GOT3 (cell line): ENCODE measurements around the gene COX10.

Source experiments
- DNase-seq: peaks from one replicate; lab custom pipeline; 2025; ENCODE audit warnings: mixed read lengths; lab: John Stamatoyannopoulos, UW

Gene COX10

DNA sequence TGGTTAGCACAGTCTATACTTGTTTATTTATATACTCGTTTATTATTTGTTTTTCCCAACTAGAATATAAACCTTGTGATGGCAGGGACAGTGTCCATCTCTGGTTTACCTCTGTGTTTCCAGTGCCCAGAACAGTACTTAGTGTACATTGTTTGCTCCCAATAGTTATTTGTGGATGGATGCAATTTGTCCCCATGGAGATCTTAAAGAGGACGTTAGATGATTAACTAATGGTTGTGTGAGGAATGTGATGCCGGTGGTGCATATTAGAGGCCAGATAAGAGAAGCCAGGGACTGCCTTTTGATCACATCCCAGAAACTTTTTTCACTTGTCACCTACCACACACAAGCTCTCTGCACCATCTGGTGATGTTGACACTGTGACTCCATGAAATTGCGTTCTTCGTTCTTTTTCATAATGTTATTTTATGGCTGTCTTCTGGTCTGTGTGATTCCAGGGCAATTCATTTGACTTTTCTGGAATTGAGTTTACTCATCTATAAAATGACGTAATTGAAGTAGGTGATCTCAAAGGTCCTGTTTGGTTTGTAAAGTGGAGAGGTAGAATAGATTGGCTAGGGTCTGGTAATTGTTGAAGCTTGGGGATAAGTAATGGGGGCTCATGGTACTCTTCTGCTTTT, 1.2 kb downstream of the COX10 start:
- DNase-seq, result no peak

DNA sequence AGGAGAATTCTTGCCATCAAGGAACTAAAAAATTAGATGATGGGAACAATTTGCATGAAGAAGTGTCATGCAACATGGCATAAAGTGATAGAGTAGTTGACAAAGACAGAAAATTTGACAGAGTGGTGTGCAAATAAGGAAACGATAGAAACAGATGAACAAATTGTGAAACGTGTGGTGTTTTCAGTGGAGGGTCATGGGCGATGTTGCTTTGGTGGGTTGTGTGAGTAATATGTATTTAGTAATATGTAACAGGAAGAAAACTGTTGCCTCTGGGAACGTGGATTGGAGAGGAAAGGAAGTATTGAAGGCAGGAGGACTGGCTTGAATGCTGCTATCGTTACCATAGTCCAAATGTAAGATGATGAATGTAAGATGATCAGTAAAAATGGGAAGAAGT, 3.6 kb downstream of the COX10 start:
- DNase-seq, result no peak

DNA sequence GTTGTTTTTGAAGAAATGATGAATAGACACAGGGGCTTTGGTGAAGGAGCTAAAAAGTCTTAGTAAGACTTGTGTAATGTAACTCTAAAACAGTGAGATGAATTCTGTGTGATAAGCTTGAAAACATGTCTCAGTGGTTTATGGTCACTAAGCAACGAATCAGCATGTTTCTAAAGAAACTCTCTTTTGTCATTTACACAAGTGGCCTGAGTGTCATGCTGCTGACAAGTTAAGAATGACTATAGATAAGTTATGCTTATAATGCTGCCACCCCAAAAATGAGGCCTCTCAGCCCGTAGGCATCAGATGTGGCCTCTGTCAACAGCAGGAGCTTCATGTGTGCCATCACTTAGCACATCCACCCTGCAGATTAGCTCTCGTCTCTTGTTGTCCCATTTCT, 8.7 kb downstream of the COX10 start:
- DNase-seq, result no peak

DNA sequence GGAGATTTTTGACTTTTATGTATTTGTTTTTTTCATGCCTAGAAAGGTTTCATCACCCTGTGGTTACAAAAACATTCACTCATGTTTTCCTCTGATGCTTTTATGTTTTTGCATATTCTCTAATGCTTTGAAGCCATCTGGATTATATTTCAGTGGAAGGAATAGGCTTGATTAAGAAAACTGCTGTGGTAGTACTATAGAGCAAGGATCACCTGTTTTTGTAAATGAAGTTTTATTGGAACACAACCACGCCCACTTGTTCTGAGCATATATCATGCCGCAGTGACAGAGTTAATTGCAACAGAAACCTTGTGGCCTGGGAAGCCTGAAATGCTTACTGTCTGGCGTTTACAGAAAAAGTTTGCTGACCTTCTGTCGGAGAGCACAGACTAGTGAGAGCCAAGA, 11.5 kb downstream of the COX10 start:
- no peak for DNase-seq

DNA sequence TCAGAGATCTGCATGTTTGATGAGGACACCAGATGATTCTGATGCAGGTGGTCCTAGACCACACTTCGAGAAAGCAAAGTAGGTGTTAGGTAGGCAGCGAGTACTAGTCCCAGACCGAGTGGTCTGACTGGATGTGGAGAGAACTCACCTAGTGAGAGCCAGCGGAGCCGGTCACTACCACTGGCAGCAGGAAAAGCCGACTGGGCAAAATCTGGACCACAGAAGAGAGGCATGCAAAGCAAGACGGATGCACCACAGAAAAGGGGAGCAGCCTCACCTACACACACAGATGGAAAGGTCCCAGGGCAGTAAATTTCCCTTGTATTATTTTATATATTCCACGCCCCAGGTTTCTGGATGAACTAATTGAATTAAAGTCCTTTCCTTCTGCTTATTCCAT, 13.5 kb downstream of the COX10 start:
- no peak for DNase-seq

DNA sequence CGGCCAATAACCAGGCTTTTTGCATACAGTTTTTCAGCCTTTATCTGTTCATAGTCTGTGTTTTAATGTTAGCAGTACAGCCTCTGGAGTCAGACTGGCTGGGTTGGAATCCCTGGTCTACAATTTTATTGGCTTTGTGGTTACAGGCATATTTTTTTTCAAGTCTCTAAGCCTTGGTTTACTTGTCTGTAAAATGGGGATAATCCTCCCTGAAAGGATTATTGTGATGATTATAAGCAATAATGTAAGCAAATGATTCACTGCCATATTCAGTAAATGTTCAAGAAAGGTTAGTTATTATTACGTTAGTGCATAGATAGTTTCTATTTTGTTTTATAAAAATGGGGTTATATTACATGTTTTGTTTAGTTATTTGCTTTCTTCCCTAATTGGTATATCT, 15.7 kb downstream of the COX10 start:
- DNase-seq, result no peak

DNA sequence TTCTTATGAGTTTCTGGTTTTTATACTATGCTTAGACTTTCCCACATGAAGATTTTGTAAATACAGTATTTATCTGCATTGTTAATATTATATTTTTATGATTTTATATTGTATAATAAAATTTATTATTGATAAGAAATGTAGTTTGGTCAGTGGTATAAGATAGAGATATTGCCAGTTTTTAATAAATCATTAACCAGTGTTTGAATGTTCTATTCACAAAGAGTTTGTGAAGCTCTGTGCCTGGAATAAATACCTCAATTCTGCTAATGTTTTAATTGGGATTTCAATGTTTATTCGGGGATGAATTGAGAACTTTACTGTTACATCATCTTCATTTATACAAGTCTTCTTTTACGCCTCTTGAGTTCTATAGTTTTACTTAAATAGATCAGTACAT, 16.9 kb downstream of the COX10 start:
- no peak for DNase-seq

DNA sequence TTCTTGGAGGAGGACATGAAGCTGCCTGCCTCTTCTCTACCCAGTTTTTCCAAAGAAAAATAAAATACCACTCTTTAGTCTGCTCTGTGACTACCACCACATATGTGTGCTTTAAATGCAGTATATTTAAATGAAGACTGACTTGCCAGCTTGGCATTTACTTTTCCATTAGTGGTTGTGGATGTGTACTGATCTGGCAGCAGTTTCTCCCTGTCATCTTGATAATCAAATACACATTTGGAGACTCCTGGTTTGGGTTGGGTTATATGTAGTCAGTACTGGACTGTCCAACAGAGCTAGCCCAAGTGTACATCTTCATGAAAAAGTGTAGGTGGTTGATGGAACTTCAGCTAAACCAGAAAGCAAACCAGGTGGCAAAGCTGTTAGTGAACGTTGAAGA, 19.9 kb downstream of the COX10 start:
- DNase-seq, result no peak

DNA sequence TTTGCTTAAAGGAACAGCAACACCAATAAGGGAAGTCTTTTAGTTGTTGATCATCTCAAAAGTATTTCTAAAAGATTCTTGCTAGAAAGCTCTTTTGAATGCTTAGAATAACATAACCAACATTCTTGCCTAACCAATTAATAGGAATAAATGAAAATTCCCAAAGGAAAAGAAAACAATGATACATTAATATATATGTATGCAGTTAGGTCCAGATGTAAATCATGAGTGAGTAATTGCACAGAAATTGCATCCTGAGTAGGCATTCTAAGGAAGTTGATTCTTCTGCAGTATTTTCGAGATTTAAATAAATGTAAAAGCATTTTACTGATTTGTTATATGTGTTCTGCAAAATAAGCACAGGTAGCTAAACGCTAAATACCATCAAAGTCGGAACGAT, 22.1 kb downstream of the COX10 start:
- no peak for DNase-seq

DNA sequence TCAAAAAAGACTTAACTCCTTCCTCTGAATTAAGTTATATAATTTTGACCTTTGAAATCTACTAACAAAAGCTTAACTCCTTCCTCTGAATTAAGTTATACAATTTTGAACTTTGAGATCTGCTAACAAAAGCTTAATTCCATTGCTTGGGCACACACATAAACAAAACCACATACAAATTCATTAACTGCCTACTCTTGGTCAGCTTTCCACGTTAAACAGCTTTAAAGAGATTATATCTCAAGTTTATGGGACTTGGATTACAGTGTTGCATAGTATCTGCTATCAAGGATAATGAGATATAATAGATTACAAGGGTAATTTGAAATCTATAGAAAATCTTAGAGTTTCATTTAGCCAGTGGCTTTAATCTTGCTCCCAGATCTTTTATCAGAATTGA, 23.5 kb downstream of the COX10 start:
- DNase-seq, result no peak

DNA sequence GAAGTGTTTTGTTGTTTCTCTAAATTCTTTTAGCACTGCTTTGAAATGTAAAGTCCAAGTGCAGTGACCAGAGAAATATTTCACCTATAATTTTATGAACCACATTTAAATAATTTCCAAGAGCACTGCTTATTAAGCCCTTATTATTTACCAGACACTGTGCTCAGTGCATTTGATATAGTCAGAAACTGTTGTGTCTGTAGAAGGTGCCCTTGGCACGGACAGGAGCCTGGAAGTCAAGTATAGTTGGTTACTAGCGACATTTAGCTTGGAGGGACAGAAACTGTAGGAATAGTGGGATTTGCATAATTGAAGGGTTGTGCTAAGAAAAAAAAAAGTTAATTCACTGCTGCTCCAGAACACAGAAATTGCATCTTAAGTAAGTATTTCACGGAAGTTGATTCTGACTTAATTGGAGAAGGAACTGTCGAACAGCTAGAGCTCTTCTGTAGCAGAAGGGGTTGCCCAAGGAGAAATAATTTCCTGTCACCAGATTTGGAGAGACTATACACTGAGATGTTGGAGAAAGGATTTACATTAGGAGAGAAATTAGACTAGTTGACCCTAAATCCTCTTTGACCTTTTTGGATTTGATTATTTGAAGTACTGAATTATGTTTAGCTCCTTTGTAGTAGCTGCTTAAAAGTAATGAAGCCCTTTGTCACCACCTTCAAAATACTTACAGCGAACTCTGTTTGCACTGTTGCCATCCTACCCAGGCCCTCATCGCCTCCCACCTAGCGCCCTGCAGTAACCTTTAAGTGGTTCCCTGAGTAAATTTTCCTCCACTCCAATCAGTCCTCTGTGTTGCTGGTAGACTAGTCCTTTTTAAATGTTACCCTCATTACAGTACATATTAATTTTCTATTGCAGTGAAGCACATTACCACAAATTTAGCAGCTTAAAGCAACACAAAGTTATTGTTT, 25.6 kb downstream of the COX10 start:
- DNase-seq, result no peak

DNA sequence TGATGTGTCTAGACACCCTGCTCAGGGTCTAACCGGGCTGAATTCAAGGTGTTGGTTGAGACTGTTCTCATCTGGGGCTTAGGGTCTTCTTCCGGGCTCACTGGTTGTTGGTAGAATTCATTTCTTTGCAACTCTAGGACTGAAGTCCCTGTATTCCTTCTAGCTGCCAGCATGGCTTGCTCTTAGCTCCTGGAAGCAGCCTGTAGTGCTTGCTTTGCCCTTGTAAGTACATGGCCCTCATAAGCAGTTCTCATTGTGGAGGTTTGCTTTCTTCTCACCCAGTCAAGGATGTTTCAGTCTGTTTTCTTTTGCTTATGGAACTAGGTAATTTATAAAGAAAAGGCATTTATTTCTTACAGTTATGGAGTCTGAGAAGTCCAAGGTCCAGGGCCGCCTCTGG, 26.3 kb downstream of the COX10 start:
- no peak for DNase-seq

DNA sequence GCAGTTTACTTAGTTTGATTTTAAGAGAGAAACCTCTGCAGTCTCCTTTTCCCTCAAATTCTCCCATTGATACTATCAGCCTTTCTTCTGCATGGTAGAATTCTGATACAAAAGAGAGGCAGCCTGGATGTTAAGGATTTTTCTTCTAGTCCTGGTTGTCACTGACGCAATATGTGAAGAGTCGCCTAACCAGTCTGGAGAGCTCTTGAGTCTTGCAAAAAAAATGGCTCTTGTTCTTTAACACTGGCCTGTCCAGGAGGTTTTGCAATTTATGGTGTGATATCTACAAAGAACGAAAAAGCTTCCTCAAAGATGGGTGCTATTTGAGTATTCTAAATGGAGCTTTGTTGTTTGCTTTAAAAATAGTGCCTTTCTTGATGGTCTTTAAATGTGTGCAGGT, 28.9 kb downstream of the COX10 start:
- no peak for DNase-seq

DNA sequence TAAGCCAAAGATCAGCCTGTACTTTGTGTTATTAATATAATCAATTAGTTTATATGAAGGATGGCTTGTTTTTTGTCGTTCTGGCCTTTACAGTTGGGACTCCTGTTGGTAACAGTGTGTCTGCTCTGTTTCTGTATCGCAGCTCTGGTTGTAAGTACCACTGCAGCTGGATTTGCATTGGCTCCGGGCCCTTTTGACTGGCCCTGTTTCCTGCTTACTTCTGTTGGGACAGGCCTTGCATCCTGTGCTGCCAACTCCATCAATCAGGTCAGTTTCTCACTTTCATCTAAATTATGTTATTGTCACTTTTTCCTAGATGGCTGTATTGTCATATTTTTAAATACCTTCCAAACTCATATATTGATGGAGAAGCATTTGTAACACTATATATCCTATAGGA, 32.7 kb downstream of the COX10 start:
- no peak for DNase-seq

DNA sequence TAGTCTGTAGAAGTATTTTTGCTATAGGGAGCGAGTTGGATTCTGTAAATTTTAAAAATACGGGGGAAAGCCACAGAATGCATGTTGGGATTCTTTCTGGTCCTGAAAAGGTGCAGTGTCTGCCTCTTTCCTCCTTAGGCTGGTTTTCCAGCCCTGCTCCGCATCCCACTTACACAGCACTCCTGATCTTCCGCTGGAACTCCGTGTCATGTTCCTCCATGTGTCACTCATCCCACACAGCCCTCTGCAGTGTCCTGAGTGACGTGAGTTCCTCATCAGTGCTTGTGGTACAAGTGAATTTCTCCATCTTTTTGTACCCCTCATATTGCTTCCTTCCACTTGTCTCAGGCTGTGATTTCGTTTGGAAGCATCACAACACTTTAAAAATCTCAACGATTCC, 34.5 kb downstream of the COX10 start:
- no peak for DNase-seq

DNA sequence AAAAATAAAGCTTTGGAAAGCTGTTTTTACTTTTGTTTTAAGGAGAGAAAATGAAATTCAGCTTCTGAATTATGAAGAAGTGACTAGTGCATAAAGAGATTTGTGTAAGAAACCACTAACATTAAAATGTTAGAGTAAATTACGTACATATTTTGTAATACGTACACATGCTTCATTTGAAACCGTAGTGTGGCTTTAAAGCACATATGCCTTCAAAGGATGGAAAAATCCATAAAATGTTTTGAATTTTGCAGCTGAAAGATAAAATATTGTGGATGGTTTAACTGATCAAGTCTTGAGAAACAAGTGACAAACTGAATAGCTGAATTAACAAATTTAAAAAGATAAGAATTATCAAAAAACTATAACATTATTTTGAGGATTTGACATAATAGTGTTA, 35.4 kb downstream of the COX10 start:
- no peak for DNase-seq

DNA sequence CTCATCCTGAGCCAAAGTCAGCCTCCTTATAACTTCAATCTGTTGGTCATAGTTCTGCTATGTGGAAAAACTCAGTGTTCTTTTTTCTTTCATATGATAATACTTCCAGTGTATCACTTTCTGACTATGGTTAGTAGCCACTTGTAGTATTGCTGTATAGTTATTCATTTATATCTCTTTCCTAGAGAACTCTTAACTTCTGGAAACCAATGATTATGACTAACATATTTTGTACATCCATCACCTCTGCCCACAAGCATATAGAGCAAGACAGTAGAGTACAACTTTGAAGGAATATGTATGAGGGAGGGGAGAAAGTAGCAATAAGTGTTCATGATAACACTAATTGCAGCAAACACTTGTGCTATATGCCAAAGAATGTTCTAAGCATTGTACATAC, 38.6 kb downstream of the COX10 start:
- no peak for DNase-seq

DNA sequence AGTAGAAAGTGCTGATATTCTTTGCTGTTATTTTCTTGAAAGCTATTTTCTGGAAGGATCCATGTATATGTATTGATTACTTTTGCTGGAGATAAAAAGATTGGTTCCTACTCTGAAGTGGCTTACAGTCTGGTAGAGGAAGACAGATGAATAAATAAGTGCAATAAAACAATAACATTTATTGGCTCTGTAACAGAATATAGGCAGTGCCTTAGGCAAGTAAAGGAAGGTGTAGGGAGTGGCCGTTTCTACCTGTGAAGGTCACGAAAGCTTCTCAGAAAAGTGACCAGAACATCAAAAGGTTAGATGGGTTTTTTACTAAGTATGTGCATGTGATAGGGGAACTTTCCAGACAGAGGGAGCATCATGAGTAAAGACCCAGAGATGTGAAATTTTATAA, 43.1 kb downstream of the COX10 start:
- no peak for DNase-seq

DNA sequence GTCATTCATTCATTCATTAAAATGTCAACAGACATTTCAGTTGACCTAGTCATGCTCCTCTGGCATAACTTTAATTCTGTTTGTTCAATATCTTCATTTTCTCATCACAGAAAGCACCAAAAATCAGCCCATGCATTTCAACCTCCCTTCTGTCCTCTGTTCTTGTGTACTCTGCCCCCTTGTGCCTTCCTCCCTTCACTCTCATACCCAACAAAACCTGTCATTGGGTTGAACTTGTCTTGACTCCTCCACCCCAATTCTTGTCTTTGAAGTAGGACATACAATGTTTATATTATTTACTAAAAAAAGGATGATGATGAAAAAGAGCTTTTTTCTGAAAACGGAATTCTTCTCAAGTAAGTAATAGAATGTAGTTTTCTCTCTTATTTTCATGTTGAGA, 43.8 kb downstream of the COX10 start:
- DNase-seq, result no peak

DNA sequence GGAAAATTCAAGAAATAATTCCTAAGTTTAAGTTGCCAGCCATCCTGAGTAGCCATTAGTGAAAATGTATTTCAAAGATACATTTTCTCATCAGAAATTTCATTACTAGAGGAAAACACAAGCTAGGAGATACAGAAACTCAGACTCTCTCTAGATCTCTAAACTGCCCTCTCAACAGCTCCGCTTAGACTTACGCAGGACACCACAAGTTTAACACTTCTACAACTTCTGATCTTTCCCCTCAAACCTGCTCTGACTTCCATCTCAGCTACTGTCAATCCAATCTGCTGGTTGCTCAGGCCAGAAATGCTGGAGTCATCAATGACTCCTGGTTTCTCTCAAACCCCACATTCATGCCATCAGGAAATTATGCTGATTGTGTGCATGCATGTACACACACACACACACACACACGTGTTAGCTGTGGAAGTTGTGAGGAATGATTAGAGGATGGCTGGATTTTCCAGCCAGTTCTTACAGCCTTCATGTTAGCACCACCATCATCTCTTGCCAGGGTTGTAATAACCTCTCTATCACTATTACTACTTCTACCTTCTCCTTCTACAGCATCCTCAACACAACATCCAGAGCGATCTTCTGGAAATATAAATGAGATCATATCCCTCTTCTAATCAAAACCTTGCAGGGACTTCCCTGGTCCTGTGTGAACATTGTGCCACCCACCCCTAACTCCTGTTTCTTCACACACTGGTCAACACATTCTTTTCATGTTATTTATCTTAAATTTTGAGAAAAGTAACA, 47.1 kb downstream of the COX10 start:
- DNase-seq, result no peak

DNA sequence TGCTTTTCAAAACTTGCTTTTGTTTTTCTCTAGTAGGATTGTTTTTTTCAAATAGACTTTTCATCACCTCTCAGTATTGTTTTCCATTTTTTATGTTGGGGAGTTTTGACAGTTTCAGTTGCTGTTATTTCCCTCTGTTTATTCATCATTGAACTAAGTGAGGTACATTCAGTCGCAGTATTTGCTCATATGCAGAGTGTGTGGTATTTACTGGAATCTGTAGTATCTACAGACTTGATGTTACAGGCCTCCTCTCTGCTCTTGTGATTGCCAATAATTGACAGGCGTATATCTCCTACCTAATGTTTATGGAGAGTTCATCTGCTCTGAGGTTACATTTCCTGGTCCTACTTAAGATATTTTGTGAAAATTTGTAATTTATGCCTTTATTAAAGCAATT, 49.6 kb downstream of the COX10 start:
- DNase-seq, result no peak

DNA sequence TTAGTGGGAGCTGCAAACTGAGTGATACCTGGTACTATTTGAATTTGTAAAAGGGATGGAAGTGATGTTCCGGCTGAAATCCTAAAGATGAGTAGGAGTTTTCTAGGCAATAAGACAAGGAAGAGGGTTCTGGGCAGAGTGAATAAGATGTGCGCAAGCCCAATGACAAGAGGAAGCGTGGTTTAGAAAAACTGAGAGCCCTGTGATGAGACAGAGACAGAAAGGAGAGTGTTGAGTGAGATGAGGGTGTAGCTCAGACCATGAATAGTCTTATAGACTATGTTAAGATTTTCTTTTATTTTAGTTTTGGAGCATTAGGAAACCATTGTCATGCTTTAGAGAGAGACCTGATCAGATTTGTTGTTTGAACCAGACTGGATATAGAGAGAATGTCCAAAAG, 50.2 kb downstream of the COX10 start:
- DNase-seq, result no peak

DNA sequence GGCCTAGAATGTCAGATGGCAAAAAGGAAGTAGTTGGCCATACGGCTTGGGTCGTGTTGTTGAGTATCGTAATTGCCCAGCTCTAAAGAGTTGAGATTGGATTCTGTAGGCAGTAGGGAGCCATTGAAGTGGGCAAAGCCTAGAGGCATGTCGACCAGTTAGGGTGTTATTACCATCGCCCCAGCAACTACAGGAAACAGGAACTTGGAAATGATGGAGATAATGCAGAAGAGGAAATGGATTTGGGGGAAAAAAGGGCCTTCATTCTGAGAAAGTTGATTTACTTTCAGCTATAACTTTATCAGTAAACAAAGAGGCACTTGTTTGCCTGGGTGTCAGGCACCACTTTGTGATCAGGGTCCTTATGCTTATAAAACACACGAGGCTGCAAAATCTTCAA, 52.6 kb downstream of the COX10 start:
- no peak for DNase-seq
